Measurements from ENCODE around the gene STH.

GRCh38 chr17:46013502-46014165 is 14.6 kb downstream of the STH start:
- no peak for TF ChIP-seq CTCF (IDR thresholded peaks at IDR 0.05 in 8 of 11, conservative IDR thresholded peaks at IDR 0.05 in 3 of 11)
- no peak for TF ChIP-seq POLR2AphosphoS5 (IDR thresholded peaks at IDR 0.05)
